ENCODE data around the gene MRPL43.

- TF ChIP-seq YY1 (IDR thresholded peaks at IDR 0.05; ENCODE audit: insufficient read depth, insufficient read length) (no peak), SUZ12 (IDR thresholded peaks at IDR 0.05; ENCODE audit: extremely low read depth, insufficient read depth, insufficient read length) (no peak), ZNF274 (IDR thresholded peaks at IDR 0.05; ENCODE audit: low read depth, low read length) (no peak)
These were observed 41.5 kb downstream of the MRPL43 start for GRCh38 chr10:100945754-100946153.
